Measurements from ENCODE around the gene RDX. TPM values are rescaled to one million over a fixed set of nuclear protein-coding genes. Genes with fewer than 3 reads are reported as not detected.

The RDX gene
- total RNA-seq, 1 donor from 2014 or later, result 225 TPM

DNA sequence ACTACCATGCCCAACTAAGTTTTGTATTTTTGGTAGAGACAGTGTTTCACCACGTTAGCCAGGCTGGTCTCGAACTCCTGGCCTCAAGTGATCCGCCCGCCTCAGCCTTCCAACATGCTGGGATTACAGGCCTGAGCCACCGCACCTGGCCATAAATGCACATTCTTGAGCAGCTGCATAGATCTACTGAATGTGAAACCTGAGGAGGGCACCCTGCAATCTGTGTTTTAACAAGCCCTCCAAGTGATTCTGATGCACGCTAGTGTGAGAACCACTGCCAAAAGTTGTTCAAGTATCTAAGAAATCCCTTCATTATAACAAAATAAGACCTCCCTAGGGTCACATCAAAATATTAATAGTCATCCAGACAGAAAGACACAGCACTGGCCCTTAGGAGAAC lies 89.3 kb downstream of the RDX start:
- TF ChIP-seq, protein P1, sequence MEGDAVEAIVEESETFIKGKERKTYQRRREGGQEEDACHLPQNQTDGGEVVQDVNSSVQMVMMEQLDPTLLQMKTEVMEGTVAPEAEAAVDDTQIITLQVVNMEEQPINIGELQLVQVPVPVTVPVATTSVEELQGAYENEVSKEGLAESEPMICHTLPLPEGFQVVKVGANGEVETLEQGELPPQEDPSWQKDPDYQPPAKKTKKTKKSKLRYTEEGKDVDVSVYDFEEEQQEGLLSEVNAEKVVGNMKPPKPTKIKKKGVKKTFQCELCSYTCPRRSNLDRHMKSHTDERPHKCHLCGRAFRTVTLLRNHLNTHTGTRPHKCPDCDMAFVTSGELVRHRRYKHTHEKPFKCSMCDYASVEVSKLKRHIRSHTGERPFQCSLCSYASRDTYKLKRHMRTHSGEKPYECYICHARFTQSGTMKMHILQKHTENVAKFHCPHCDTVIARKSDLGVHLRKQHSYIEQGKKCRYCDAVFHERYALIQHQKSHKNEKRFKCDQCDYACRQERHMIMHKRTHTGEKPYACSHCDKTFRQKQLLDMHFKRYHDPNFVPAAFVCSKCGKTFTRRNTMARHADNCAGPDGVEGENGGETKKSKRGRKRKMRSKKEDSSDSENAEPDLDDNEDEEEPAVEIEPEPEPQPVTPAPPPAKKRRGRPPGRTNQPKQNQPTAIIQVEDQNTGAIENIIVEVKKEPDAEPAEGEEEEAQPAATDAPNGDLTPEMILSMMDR (IDR thresholded peaks at IDR 0.05; ENCODE audit: unreplicated experiment), result no peak
- Mint-ChIP-seq H3K27ac (ENCODE audit: unreplicated experiment) (no peak overlapping the region), H3K9me3 (ENCODE audit: unreplicated experiment) (no peaks in the 10 kb centered on the region), H3K36me3 (ENCODE audit: low read depth, unreplicated experiment) (no peaks in the 10 kb centered on the region), H3K4me1 (ENCODE audit: unreplicated experiment) (no peaks in the 10 kb centered on the region), H3K4me3 (ENCODE audit: unreplicated experiment) (no peak overlapping the region), H3K27me3 (ENCODE audit: unreplicated experiment) (peaks cover 3% of the 10 kb centered on the region)
- DNase-seq (ENCODE audit: low spot score), result no peak

DNA sequence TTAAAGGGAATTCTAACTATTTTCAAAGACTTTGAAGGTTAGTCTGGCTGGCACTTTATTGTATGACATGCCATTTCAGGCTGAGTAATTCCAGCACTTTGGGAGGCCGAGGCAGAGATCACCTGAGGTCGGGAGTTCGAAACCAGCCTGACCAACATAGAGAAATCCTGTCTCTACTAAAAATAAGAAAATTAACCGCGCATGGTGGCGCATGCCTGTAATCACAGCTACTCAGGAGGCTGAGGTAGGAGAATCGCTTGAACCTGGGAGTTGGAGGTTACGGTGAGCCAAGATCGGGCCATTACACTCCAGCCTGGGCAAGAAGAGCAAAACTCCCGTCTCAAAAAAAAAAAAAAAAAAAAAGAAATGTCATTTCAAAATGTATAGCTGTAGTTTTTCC lies 95.6 kb downstream of the RDX start:
- Mint-ChIP-seq H3K27ac (ENCODE audit: unreplicated experiment) (no peak overlapping the region), H3K36me3 (ENCODE audit: low read depth, unreplicated experiment) (no peaks in the 10 kb centered on the region), H3K4me1 (ENCODE audit: unreplicated experiment) (no peaks in the 10 kb centered on the region), H3K27me3 (ENCODE audit: unreplicated experiment) (peaks cover 1% of the 10 kb centered on the region), H3K4me3 (ENCODE audit: unreplicated experiment) (no peak overlapping the region), H3K9me3 (ENCODE audit: unreplicated experiment) (no peaks in the 10 kb centered on the region)
- TF ChIP-seq, protein P1 (IDR thresholded peaks at IDR 0.05; ENCODE audit: unreplicated experiment), result no peak
- DNase-seq (ENCODE audit: low spot score), result no peak

DNA sequence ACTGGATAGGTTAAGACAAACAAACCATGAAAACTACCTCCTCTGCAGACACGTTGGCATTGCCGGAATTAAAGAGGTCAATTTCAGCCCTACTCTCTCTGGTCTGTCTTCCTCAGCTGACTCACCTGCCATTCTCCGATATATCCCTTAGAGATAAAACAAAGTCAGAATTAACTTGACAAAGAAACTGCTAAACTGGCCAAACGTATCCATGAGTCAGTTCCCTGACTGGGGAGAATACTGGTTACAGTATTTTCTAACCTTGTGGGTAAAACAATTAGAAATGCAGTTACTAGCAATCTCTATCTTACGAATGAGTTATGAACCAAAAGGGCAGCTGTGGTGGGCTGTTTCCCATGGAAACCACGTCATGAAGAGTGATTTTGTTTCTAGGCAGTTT lies 96.2 kb downstream of the RDX start:
- TF ChIP-seq, protein P1 (IDR thresholded peaks at IDR 0.05; ENCODE audit: unreplicated experiment), result no peak
- peaks cover 4% of the 10 kb centered on the region for H3K27me3 Mint-ChIP-seq (ENCODE audit: unreplicated experiment)
- H3K4me3 Mint-ChIP-seq (ENCODE audit: unreplicated experiment), result no peak overlapping the region
- no peaks in the 10 kb centered on the region for H3K9me3 Mint-ChIP-seq (ENCODE audit: unreplicated experiment)
- no peak overlapping the region for H3K27ac Mint-ChIP-seq (ENCODE audit: unreplicated experiment)
- H3K36me3 Mint-ChIP-seq (ENCODE audit: low read depth, unreplicated experiment), result peaks cover 4% of the 10 kb centered on the region
- H3K4me1 Mint-ChIP-seq (ENCODE audit: unreplicated experiment), result no peaks in the 10 kb centered on the region
- no peak for DNase-seq (ENCODE audit: low spot score)

DNA sequence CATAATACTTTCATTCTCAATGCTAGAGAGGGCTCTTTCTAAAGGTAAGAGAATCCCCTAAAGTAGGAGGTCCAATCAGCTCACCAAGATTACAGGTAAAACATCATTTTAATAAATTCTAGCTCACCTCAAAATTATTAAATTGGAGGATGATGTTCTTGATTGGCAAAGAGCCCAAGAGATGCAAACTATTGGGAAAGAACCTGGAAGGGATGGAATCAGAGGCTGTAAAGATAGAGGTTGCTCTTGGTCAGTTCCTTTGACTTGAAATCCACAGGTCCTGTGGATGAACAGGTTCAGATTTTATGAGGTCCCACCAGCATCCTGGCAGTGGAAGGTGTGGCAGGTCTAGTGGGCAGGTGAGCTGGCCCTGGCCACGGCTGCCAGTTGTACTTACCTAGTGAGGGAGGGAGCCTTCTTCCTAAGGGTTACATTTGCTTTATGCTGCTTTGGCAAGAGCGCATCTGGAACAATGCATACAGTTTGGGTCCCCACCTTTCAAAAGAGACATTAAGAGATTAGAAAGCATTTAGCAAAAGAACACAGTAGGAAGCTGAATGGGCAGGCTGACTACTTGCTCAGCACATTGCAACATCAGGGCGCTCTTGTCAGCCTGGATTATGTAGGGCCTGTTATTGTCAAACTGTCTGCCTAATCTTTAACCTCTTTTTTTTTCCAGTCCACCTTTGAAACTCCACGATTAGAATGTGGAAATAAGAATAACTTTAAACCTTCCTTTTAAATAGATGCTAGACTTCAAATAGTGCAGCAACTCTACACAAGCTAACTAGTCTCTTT lies 97.0 kb downstream of the RDX start:
- no peak overlapping the region for H3K4me3 Mint-ChIP-seq (ENCODE audit: unreplicated experiment)
- H3K27ac Mint-ChIP-seq (ENCODE audit: unreplicated experiment), result no peak overlapping the region
- peaks cover 4% of the 10 kb centered on the region for H3K27me3 Mint-ChIP-seq (ENCODE audit: unreplicated experiment)
- no peaks in the 10 kb centered on the region for H3K4me1 Mint-ChIP-seq (ENCODE audit: unreplicated experiment)
- TF ChIP-seq, protein P1 (IDR thresholded peaks at IDR 0.05; ENCODE audit: unreplicated experiment), result no peak
- H3K36me3 Mint-ChIP-seq (ENCODE audit: low read depth, unreplicated experiment), result peaks cover 4% of the 10 kb centered on the region
- H3K9me3 Mint-ChIP-seq (ENCODE audit: unreplicated experiment), result no peaks in the 10 kb centered on the region
- DNase-seq (ENCODE audit: low spot score), result no peak

DNA sequence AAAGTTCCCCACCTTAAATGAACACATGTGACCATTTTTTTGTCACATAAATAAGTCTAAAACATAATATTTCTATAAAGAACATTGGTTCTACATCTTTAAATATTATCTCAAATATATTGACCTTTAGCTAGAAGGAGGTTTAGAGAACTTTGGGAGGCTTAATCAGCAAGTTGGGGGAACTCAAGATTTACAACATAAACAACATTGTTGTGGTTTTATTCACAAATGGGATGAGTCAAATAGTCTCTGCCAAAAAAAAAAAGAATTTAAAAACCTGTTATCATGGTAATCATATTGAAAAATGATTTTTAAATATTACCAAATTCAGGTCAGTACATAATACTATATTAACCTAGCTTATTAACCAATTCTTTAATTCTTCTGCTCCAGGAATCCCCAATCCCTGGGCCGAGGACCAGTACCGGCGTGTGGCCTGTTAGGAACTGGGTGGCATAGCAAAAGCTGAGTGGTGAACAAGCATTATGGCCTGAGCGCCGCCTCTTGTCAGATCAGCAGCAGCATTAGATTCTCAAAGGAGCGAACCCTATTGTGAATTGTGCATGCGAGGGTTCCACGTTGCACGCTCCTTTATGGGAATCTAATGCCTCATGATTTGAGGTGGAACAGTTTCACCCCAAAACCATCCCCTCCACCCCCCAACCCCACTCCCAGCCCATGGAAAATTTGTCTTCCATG lies 98.2 kb downstream of the RDX start:
- no peaks in the 10 kb centered on the region for H3K4me1 Mint-ChIP-seq (ENCODE audit: unreplicated experiment)
- H3K27ac Mint-ChIP-seq (ENCODE audit: unreplicated experiment), result no peak overlapping the region
- peaks cover 4% of the 10 kb centered on the region for H3K36me3 Mint-ChIP-seq (ENCODE audit: low read depth, unreplicated experiment)
- TF ChIP-seq, protein P1 (IDR thresholded peaks at IDR 0.05; ENCODE audit: unreplicated experiment), result no peak
- H3K27me3 Mint-ChIP-seq (ENCODE audit: unreplicated experiment), result peaks cover 4% of the 10 kb centered on the region
- no peaks in the 10 kb centered on the region for H3K9me3 Mint-ChIP-seq (ENCODE audit: unreplicated experiment)
- H3K4me3 Mint-ChIP-seq (ENCODE audit: unreplicated experiment), result no peak overlapping the region
- DNase-seq (ENCODE audit: low spot score), result no peak

Data from endothelial cell (in vitro differentiated cells).